HepG2 (cell line): ENCODE data around the gene KTI12. TPM values are rescaled to one million over a fixed set of nuclear protein-coding genes. Genes with fewer than 3 reads are reported as not detected.

Source experiments
- ATAC-seq: fragments of 200-7000 bp; cut with Tn5 transposase; 3 replicates; pipeline ENCODE4 v1.9.1; 2020; ENCODE audit warnings: mild to moderate bottlenecking, moderate library complexity
- BruUV-seq: library from RNA; stranded (reverse); fragments of 400-500 nt; replicated peaks from 2 replicates; lab custom pipeline; 2021; lab: Mats Ljungman, UMichigan
- CTCF ChIA-PET: fragments of 300-600 bp; formaldehyde crosslinking; extraction: SDS; loops from one replicate; lab custom pipeline; 2021; ENCODE audit warnings: low total read pairs, inconsistent platforms, low intra/inter-chr PET ratio; lab: Yijun Ruan, JAX
- POLR2A ChIA-PET: fragments of 350-600 bp; sonication (Branson Sonifier 250); formaldehyde crosslinking; loops from one replicate; lab custom pipeline; 2020; ENCODE audit warnings: antibody characterized with exemption, inconsistent platforms; lab: Yijun Ruan, JAX
- DNase-seq: peaks from one replicate; pipeline ENCODE4 v3.0.0-alpha.2; 2015; ENCODE audit warnings: low spot score
- FAIRE-seq: peaks from 3 replicates; lab custom pipeline; 2011; peaks lifted over from hg19 to GRCh38; lab: Jason Lieb, UNC
- H2AFZ ChIP-seq: one replicate; pipeline ENCODE4 v1.6.1; 2011; ENCODE audit warnings: low read length, inconsistent platforms
- H3K27ac ChIP-seq: fragments of 300-600 bp; 3 replicates; pipeline ENCODE4 v1.8.0; 2011; ENCODE audit warnings: mixed run types, mild to moderate bottlenecking, mixed read lengths, low read length, inconsistent platforms; ENCODE audit not compliant: insufficient read depth; ENCODE audit errors: extremely low read length
- H3K27me3 ChIP-seq, 2 experiments: fragments of 200-600 bp in 1 of 2; 2 replicates in 1 of 2; 3 replicates in 1 of 2; pipeline versions ENCODE4 v1.6.0 to v1.8.0; 2011; ENCODE audit warnings: low read length in 2 of 2, mild to moderate bottlenecking in 2 of 2, moderate library complexity in 2 of 2, inconsistent platforms in 1 of 2; ENCODE audit not compliant: insufficient read depth in 2 of 2, control insufficient read depth in 1 of 2
- H3K36me3 ChIP-seq, 2 experiments: fragments of 200-600 bp in 1 of 2; replicated peaks in 1 of 2; 2 replicates in 1 of 2; 3 replicates in 1 of 2; pipeline versions ENCODE4 v1.5.1 to v1.8.0; 2011; ENCODE audit warnings: low read length in 2 of 2, inconsistent platforms in 1 of 2; ENCODE audit not compliant: insufficient read depth in 2 of 2, control insufficient read depth in 1 of 2
- H3K4me1 ChIP-seq: 2 replicates; pipeline ENCODE4 v1.5.1; 2012; ENCODE audit warnings: low read length, inconsistent platforms; ENCODE audit not compliant: insufficient read depth
- H3K4me2 ChIP-seq: 2 replicates; pipeline ENCODE4 v1.6.0; 2011; ENCODE audit warnings: low read depth, low read length, inconsistent platforms
- H3K4me3 ChIP-seq, 3 experiments: fragments of 200-600 bp in 1 of 3; sonication (generic), shearing (Covaris generic) in 1 of 3; replicated peaks in 1 of 3; 2 replicates each; pipeline ENCODE4 v1.5.1; 2011 to 2016; ENCODE audit warnings: low read length in 3 of 3, inconsistent platforms in 2 of 3, low read depth in 2 of 3, mild to moderate bottlenecking in 2 of 3, control low read depth in 1 of 3, mixed read lengths in 1 of 3; ENCODE audit not compliant: insufficient read depth in 1 of 3
- H3K79me2 ChIP-seq: one replicate; pipeline ENCODE4 v1.6.1; 2011; ENCODE audit warnings: low read length, inconsistent platforms; ENCODE audit not compliant: insufficient read depth
- H3K9ac ChIP-seq: 2 replicates; pipeline ENCODE4 v1.6.0; 2011; ENCODE audit warnings: mild to moderate bottlenecking, low read depth, low read length, inconsistent platforms; ENCODE audit not compliant: insufficient read depth
- H3K9me3 ChIP-seq: 2 replicates; pipeline ENCODE4 v1.5.1; 2012; ENCODE audit warnings: mild to moderate bottlenecking, low read length
- H4K20me1 ChIP-seq: 2 replicates; pipeline ENCODE4 v1.6.0; 2011; ENCODE audit warnings: inconsistent platforms, mild to moderate bottlenecking, low read length, moderate library complexity; ENCODE audit not compliant: insufficient read depth
- CAMTA2 ChIP-seq: sonication (generic); formaldehyde crosslinking; IDR thresholded peaks from 2 replicates; pipeline ENCODE4 v1.4.0; 2020; ENCODE audit warnings: mild to moderate bottlenecking, missing genetic modification reagents, borderline replicate concordance
- DR1 ChIP-seq: sonication (generic); formaldehyde crosslinking; IDR thresholded peaks from 2 replicates; pipeline ENCODE4 v1.8.0; 2021; ENCODE audit warnings: mild to moderate bottlenecking, missing genetic modification reagents, inconsistent platforms
- EZH2 ChIP-seq: conservative IDR thresholded peaks from 2 replicates; pipeline ENCODE4 v1.6.1; 2012; ENCODE audit warnings: mild to moderate bottlenecking, low read depth, low read length, moderate library complexity
- MEIS1 ChIP-seq: sonication (generic); formaldehyde crosslinking; IDR thresholded peaks from 2 replicates; pipeline ENCODE4 v1.9.0; 2021; ENCODE audit warnings: mild to moderate bottlenecking, missing genetic modification reagents, moderate library complexity, borderline replicate concordance
- MLXIP ChIP-seq: sonication (generic); formaldehyde crosslinking; IDR thresholded peaks from 2 replicates; pipeline ENCODE4 v1.9.0; 2021; ENCODE audit warnings: missing genetic modification reagents, borderline replicate concordance
- NCOA1 ChIP-seq: sonication (generic); formaldehyde crosslinking; IDR thresholded peaks from 2 replicates; pipeline ENCODE4 v1.9.0; 2021; ENCODE audit warnings: missing genetic modification reagents
- NCOA2 ChIP-seq: sonication (generic); formaldehyde crosslinking; IDR thresholded peaks from 2 replicates; pipeline ENCODE4 v1.8.0; 2022; ENCODE audit warnings: inconsistent platforms
- NFYB ChIP-seq: sonication (generic); formaldehyde crosslinking; IDR thresholded peaks from 2 replicates; pipeline ENCODE4 v1.4.0; 2020; ENCODE audit warnings: missing genetic modification reagents
- PRDM4 ChIP-seq: sonication (generic); formaldehyde crosslinking; IDR thresholded peaks from 2 replicates; pipeline ENCODE4 v1.9.0; 2021; ENCODE audit warnings: missing genetic modification reagents, borderline replicate concordance
- TBL1XR1 ChIP-seq: fragments of 150-350 bp; IDR thresholded peaks from 2 replicates; pipeline ENCODE4 v1.6.1; 2014; ENCODE audit warnings: borderline replicate concordance, low read length; ENCODE audit not compliant: partially characterized antibody
- ZNF326 ChIP-seq: sonication (generic); formaldehyde crosslinking; IDR thresholded peaks from 2 replicates; pipeline ENCODE4 v1.4.0; 2020; ENCODE audit warnings: missing genetic modification reagents, borderline replicate concordance
- ZNF333 ChIP-seq: sonication (generic); formaldehyde crosslinking; IDR thresholded peaks from 2 replicates; pipeline ENCODE4 v1.4.0; 2020; ENCODE audit warnings: mild to moderate bottlenecking, missing genetic modification reagents, borderline replicate concordance
- ZSCAN25 ChIP-seq: sonication (generic); formaldehyde crosslinking; IDR thresholded peaks from 2 replicates; pipeline ENCODE4 v1.8.0; 2022; ENCODE audit warnings: mild to moderate bottlenecking, missing genetic modification reagents
- ZUFSP ChIP-seq: sonication (generic); formaldehyde crosslinking; IDR thresholded peaks from 2 replicates; pipeline ENCODE4 v1.9.0; 2021; ENCODE audit warnings: missing genetic modification reagents, mild to moderate bottlenecking, borderline replicate concordance
- WGBS: methylation state at CpG from one replicate; pipeline ENCODE4 v1.1.6; 2017; ENCODE audit warnings: low lambda C conversion rate; 5-methylcytosine and 5-hydroxymethylcytosine counted together
- in situ Hi-C: cut with HindIII; loops from 2 replicates; pipeline ENCODE4 v1.10.0; 2017; ENCODE audit warnings: low pct_unique_long_range_greater_than_20kb; ENCODE audit not compliant: extremely low pct_ligation_motif_present
- intact Hi-C: fragments of 100-400 bp; cut with micrococcal nuclease; formaldehyde crosslinking; loops from one replicate; pipeline ENCODE4 v1.10.0; 2022; ENCODE audit not compliant: unreplicated experiment
- polyA plus RNA-seq, 8 experiments: library from polyadenylated mRNA; depleted of rRNA in 3 of 8; stranded (reverse) in 7 of 8; unstranded in 1 of 8; fragments of >200 nt; fragmentation: Illumina TruSeq in 4 of 8; extraction: Trizol in 4 of 8; gene quantifications; 2 replicates each; pipeline versions ENCODE4 v1.2.1 to v1.2.3, GENCODE V29; 2011 to 2016; ENCODE audit warnings: low read depth in 4 of 8, missing spikeins in 1 of 8, mixed read lengths in 1 of 8; ENCODE audit not compliant: insufficient read depth in 1 of 8
- total RNA-seq, 5 experiments: library from RNA; depleted of rRNA; stranded (reverse); fragments of >200 nt; fragmentation: Illumina TruSeq; extraction: Trizol; gene quantifications; 2 replicates each; pipeline ENCODE4 v1.2.3, GENCODE V29; 2016; ENCODE audit warnings: low read depth in 1 of 5
- TF ChIP-seq, protein P1 (sequence below): sonication (generic); formaldehyde crosslinking; IDR thresholded peaks from 2 replicates; pipeline ENCODE4 v1.4.0; 2020; ENCODE audit warnings: mild to moderate bottlenecking, missing genetic modification reagents

Gene KTI12
- total and polyA plus RNA-seq, 2 of the 13 experiments (the other 11 are each of a cell fraction or from before 2014, with no cell fraction given) = 7.4 to 10.2 TPM

- Histone ChIP-seq H3K4me3 (no peak overlapping the region), H3K79me2 (peaks cover 44% of the 10 kb centered on the region), H3K27ac (no peak overlapping the region), H2AFZ (no peak overlapping the region), H3K36me3 (peaks cover 7 to 46% of the 10 kb centered on the region in 2 experiments; a peak in 4 of 5 replicates), H3K9me3 (no peaks in the 10 kb centered on the region), H3K4me1 (peaks cover 8% of the 10 kb centered on the region), H3K4me2 (no peak overlapping the region), H3K9ac (no peak overlapping the region), H3K27me3 (no peaks in the 10 kb centered on the region), H4K20me1 (peaks cover 11% of the 10 kb centered on the region; the same call in 1 of the 2 replicates)
- TF ChIP-seq ZUFSP (CRISPR knock-in tag) (no peak), TBL1XR1 (no peak), NCOA1 (CRISPR knock-in tag) (no peak), PRDM4 (CRISPR knock-in tag) (no peak), NFYB (CRISPR knock-in tag) (no peak), DR1 (CRISPR knock-in tag) (no peak), MLXIP (CRISPR knock-in tag) (no peak), EZH2 (no peak), ZNF326 (CRISPR knock-in tag) (no peak), MEIS1 (CRISPR knock-in tag) (no peak), NCOA2 (CRISPR knock-in tag) (no peak), ZSCAN25 (no peak), ZNF333 (CRISPR knock-in tag) (no peak), CAMTA2 (CRISPR knock-in tag) (no peak)
- TF ChIP-seq, protein P1, sequence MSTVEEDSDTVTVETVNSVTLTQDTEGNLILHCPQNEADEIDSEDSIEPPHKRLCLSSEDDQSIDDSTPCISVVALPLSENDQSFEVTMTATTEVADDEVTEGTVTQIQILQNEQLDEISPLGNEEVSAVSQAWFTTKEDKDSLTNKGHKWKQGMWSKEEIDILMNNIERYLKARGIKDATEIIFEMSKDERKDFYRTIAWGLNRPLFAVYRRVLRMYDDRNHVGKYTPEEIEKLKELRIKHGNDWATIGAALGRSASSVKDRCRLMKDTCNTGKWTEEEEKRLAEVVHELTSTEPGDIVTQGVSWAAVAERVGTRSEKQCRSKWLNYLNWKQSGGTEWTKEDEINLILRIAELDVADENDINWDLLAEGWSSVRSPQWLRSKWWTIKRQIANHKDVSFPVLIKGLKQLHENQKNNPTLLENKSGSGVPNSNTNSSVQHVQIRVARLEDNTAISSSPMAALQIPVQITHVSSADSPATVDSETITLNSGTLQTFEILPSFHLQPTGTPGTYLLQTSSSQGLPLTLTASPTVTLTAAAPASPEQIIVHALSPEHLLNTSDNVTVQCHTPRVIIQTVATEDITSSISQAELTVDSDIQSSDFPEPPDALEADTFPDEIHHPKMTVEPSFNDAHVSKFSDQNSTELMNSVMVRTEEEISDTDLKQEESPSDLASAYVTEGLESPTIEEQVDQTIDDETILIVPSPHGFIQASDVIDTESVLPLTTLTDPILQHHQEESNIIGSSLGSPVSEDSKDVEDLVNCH = no peak
- FAIRE-seq (no peak), DNase-seq (no peak), ATAC-seq (no peak)
- no TSS peak for BruUV-seq
- ChIA-PET CTCF (no interaction called here), POLR2A (interaction anchor here (1.4 to 2.7 kb wide), 2 partner anchors 10 kb away, joined by 4 to 12 read pairs; no protein-coding TSS in a partner anchor)
- in situ Hi-C loops (no loop called here), intact Hi-C loops (no loop called here)
- 96% methylated on average over 4 of the region's 4 CpGs for WGBS
Measured at GRCh38 chr1:52070704-52071103, 37.1 kb upstream of the KTI12 start.
